Panc1 (cell line): ENCODE data around the gene NCBP2. TPM values are rescaled to one million over a fixed set of nuclear protein-coding genes. Genes with fewer than 3 reads are reported as not detected.

Experiments used
- ATAC-seq: fragments of 200-7000 bp; cut with Tn5 transposase; 2 replicates; pipeline ENCODE4 v1.9.1; 2020; ENCODE audit warnings: mild to moderate bottlenecking, moderate library complexity
- BruUV-seq: library from RNA; stranded (reverse); fragments of 400-500 nt; replicated peaks from 2 replicates; lab custom pipeline; 2021; lab: Mats Ljungman, UMichigan
- CTCF ChIA-PET: fragments of 300-600 bp; sonication (Branson Sonifier 250); formaldehyde crosslinking; loops from one replicate; lab custom pipeline; 2022; ENCODE audit warnings: antibody characterized with exemption; lab: Charles Lee
- POLR2A ChIA-PET: fragments of 300-600 bp; sonication (Branson Sonifier 250); formaldehyde crosslinking; loops from one replicate; lab custom pipeline; 2022; ENCODE audit warnings: antibody characterized with exemption; lab: Charles Lee
- DNase-seq: peaks from one replicate; pipeline ENCODE4 v3.0.0-alpha.2; 2010; ENCODE audit warnings: low read depth, low spot score
- H3K27ac ChIP-seq: 2 replicates; pipeline ENCODE4 v1.5.1; 2011; ENCODE audit warnings: mild to moderate bottlenecking, low read length, inconsistent platforms
- H3K27me3 ChIP-seq: fragments of 200-500 bp; sonication (Bioruptor generic); 2 replicates; pipeline ENCODE4 v1.6.0; 2014; ENCODE audit warnings: low read length, inconsistent platforms; ENCODE audit not compliant: control insufficient read depth, insufficient read depth
- H3K36me3 ChIP-seq: fragments of 200-500 bp; sonication (Bioruptor generic); 2 replicates; pipeline ENCODE4 v1.5.1; 2014; ENCODE audit warnings: inconsistent platforms, mild to moderate bottlenecking, low read length, moderate library complexity; ENCODE audit not compliant: control insufficient read depth, insufficient read depth
- H3K4me1 ChIP-seq: 2 replicates; pipeline ENCODE4 v1.5.1; 2011; ENCODE audit warnings: inconsistent platforms, mild to moderate bottlenecking, low read length, moderate library complexity; ENCODE audit not compliant: control insufficient read depth, insufficient read depth
- H3K4me3 ChIP-seq, 2 experiments: 2 replicates each; pipeline ENCODE4 v1.5.1; 2011 to 2012; ENCODE audit warnings: low read depth in 2 of 2, low read length in 2 of 2, mild to moderate bottlenecking in 2 of 2, inconsistent platforms in 1 of 2, moderate library complexity in 1 of 2
- H3K9me3 ChIP-seq: fragments of 200-500 bp; sonication (Bioruptor generic); 2 replicates; pipeline ENCODE4 v1.5.1; 2014; ENCODE audit warnings: low read depth, mild to moderate bottlenecking, inconsistent platforms, low read length, moderate library complexity; ENCODE audit not compliant: control insufficient read depth, insufficient read depth
- POLR2AphosphoS5 ChIP-seq: IDR thresholded peaks from 2 replicates; pipeline ENCODE4 v1.6.1; 2012; ENCODE audit warnings: mild to moderate bottlenecking, low read depth, low read length, moderate library complexity
- SIN3A ChIP-seq: IDR thresholded peaks from 2 replicates; pipeline ENCODE4 v1.6.1; 2012; ENCODE audit warnings: low read depth, mild to moderate bottlenecking, low read length, moderate library complexity, borderline replicate concordance; ENCODE audit not compliant: insufficient read depth
- TCF7L2 ChIP-seq: IDR thresholded peaks from 2 replicates; pipeline ENCODE4 v1.6.1; 2011; ENCODE audit warnings: mild to moderate bottlenecking, low read depth, low read length, inconsistent platforms
- in situ Hi-C: cut with HindIII; loops from 2 replicates; pipeline ENCODE4 v1.10.0; 2016; ENCODE audit warnings: low sequenced_read_pairs, low pct_unique_long_range_greater_than_20kb
- intact Hi-C: fragments of 100-400 bp; cut with micrococcal nuclease; formaldehyde crosslinking; loops from one replicate; pipeline ENCODE4 v1.10.0; 2022; ENCODE audit not compliant: unreplicated experiment
- total RNA-seq: library from RNA; stranded (reverse); gene quantifications from one replicate; pipeline ENCODE4 v1.2.1, GENCODE V29; 2021; ENCODE audit not compliant: unreplicated experiment
- TF ChIP-seq, protein P1 (sequence below): fragments of 450-650 bp; IDR thresholded peaks from 2 replicates; pipeline ENCODE4 v1.5.1; 2017; ENCODE audit warnings: mild to moderate bottlenecking
- TF ChIP-seq, protein P2 (sequence below), 2 experiments: IDR thresholded peaks; 2 replicates each; pipeline ENCODE4 v1.6.1; 2011 to 2012; ENCODE audit warnings: low read depth in 2 of 2, control low read depth in 1 of 2, low read length in 1 of 2, mild to moderate bottlenecking in 1 of 2, moderate library complexity in 1 of 2; ENCODE audit not compliant: insufficient read depth in 1 of 2

Gene NCBP2
- total RNA-seq, 1 experiment from 2014 or later = 122 TPM

DNA sequence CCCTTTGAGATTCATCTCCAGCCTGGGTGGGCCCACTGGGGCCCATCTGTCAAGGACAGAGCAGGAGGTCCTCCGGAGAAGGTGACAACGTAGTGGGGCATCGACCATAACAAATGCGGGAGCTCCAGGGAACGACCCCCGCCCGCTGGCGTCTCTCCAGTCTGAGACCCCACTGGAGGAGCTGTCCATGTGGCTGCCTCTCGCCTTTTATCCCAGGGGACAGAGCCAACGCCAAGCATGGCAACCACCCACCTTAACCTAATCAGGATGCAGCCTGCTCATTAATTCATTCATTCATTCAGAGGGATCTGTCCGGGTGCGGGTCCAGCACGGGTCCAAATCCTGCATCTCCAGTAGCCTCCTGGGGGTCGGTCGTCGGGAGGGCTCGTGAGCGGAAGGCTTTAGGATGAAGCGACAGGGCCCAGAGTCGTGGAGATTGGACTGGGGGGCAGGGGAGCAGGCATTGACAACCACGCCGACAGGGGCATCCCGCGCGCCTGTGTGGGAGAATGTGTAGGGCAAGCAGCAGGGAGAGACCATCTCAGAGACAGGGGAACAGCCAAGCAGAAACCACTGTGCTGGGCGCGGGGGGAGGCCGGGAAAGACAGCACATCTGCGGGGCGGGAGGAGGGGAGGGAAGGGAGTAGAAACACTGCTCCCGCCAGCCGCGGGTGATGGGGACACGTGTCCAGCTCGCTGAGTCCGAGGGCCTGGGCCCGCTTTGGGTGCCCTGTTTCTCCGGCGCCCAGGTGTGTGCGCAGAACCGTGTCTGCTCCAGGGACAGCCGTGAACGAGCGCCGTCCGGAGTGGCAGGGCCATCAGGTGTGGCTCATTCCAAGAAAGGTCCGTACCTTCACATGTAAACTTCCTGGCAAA lies 24.4 kb upstream of the NCBP2 start:
- no TSS peak for BruUV-seq
- intact Hi-C loops = no loop called here
- in situ Hi-C loops = no loop called here

DNA sequence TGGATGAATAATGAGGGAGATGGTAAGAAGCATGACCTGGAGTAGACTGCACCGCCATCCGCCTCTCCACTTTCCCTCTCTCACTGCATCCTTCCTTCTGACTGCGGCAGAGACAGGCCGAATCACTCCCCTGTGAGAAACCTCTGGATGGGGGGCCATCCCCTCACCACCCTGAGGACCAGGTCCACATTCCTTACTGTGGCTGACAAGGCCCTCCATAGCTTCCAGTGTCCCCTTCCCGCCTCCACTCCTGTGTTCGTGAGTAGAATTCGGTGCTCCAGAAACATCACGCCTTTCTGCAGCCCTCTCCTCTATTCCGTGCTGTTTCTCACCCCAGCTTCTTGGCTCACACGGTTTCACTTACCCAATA lies 23.5 kb upstream of the NCBP2 start:
- BruUV-seq = TSS peak; percentile 43
- H3K27ac ChIP-seq = no peak overlapping the region
- H3K4me1 ChIP-seq = peaks cover 12% of the 10 kb centered on the region
- in situ Hi-C loops = no loop called here
- ATAC-seq (no peak), DNase-seq (no peak)
- POLR2A ChIA-PET = no interaction called here
- CTCF ChIA-PET = no interaction called here
- intact Hi-C loops = no loop called here
- no peaks in the 10 kb centered on the region for H3K9me3 ChIP-seq
- H3K36me3 ChIP-seq = no peaks in the 10 kb centered on the region
- H3K27me3 ChIP-seq = no peaks in the 10 kb centered on the region
- no peak overlapping the region for H3K4me3 ChIP-seq
- TF ChIP-seq TCF7L2 = no peak
- TF ChIP-seq, protein P1, sequence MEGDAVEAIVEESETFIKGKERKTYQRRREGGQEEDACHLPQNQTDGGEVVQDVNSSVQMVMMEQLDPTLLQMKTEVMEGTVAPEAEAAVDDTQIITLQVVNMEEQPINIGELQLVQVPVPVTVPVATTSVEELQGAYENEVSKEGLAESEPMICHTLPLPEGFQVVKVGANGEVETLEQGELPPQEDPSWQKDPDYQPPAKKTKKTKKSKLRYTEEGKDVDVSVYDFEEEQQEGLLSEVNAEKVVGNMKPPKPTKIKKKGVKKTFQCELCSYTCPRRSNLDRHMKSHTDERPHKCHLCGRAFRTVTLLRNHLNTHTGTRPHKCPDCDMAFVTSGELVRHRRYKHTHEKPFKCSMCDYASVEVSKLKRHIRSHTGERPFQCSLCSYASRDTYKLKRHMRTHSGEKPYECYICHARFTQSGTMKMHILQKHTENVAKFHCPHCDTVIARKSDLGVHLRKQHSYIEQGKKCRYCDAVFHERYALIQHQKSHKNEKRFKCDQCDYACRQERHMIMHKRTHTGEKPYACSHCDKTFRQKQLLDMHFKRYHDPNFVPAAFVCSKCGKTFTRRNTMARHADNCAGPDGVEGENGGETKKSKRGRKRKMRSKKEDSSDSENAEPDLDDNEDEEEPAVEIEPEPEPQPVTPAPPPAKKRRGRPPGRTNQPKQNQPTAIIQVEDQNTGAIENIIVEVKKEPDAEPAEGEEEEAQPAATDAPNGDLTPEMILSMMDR = no peak
- TF ChIP-seq POLR2AphosphoS5 = no peak
- TF ChIP-seq, protein P2, sequence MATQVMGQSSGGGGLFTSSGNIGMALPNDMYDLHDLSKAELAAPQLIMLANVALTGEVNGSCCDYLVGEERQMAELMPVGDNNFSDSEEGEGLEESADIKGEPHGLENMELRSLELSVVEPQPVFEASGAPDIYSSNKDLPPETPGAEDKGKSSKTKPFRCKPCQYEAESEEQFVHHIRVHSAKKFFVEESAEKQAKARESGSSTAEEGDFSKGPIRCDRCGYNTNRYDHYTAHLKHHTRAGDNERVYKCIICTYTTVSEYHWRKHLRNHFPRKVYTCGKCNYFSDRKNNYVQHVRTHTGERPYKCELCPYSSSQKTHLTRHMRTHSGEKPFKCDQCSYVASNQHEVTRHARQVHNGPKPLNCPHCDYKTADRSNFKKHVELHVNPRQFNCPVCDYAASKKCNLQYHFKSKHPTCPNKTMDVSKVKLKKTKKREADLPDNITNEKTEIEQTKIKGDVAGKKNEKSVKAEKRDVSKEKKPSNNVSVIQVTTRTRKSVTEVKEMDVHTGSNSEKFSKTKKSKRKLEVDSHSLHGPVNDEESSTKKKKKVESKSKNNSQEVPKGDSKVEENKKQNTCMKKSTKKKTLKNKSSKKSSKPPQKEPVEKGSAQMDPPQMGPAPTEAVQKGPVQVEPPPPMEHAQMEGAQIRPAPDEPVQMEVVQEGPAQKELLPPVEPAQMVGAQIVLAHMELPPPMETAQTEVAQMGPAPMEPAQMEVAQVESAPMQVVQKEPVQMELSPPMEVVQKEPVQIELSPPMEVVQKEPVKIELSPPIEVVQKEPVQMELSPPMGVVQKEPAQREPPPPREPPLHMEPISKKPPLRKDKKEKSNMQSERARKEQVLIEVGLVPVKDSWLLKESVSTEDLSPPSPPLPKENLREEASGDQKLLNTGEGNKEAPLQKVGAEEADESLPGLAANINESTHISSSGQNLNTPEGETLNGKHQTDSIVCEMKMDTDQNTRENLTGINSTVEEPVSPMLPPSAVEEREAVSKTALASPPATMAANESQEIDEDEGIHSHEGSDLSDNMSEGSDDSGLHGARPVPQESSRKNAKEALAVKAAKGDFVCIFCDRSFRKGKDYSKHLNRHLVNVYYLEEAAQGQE (IDR thresholded peaks at IDR 0.05; ENCODE audit: insufficient read depth in 1 of 2, low read depth in 2 of 2, low read length in 1 of 2) = no peak
- TF ChIP-seq SIN3A = no peak

More for the DNA sequence above, 24.4 kb upstream of the NCBP2 start:
- no peak overlapping the region for H3K4me3 ChIP-seq
- TF ChIP-seq SIN3A (no peak), TCF7L2 (no peak), POLR2AphosphoS5 (no peak)
- TF ChIP-seq, protein P2 (IDR thresholded peaks at IDR 0.05; ENCODE audit: insufficient read depth in 1 of 2, low read depth in 2 of 2, low read length in 1 of 2) = no peak
- TF ChIP-seq, protein P1 = no peak
- ATAC-seq (no peak), DNase-seq (no peak)
- H3K27me3 ChIP-seq = no peaks in the 10 kb centered on the region
- no peak overlapping the region for H3K27ac ChIP-seq
- ChIA-PET POLR2A (no interaction called here), CTCF (no interaction called here)
- peaks cover 12% of the 10 kb centered on the region for H3K4me1 ChIP-seq
- no peaks in the 10 kb centered on the region for H3K9me3 ChIP-seq
- H3K36me3 ChIP-seq = no peaks in the 10 kb centered on the region
